ENCODE results near the gene REG1A.

The REG1A gene

DNA sequence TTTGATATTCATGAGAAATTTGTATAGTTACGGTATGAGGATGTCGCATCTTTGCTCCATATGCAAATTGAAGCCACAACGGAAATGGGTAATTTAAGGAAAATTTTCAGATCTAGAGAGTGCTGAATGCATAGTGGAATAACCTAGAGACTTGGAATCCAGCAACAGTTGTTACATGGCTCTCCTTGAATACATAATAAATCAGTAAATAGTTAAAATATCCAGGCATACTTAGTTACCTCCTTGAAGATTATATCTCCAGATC lies 5.4 kb downstream of the REG1A start:
- DNase-seq (ENCODE audit: low read depth, low spot score), result no peak

DNA sequence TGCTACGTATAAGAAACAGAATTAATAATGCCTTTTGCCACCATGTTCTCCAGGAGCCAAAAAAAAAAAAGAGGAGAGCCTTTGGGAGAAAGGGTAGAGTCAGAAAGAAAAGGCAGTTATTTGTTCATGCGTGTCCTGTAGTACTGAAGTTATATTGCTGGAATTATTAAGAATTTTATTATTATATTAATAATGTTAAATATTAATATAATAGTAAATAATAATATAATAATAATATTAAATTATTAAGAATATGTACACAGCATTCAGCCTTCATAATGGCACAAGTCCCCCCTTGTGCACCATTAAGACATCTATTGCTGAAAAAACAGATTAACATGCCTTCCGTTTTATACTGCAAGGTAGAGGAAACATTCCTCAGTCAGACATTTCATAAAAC lies 8.1 kb downstream of the REG1A start:
- DNase-seq (ENCODE audit: low read depth, low spot score), result no peak

DNA sequence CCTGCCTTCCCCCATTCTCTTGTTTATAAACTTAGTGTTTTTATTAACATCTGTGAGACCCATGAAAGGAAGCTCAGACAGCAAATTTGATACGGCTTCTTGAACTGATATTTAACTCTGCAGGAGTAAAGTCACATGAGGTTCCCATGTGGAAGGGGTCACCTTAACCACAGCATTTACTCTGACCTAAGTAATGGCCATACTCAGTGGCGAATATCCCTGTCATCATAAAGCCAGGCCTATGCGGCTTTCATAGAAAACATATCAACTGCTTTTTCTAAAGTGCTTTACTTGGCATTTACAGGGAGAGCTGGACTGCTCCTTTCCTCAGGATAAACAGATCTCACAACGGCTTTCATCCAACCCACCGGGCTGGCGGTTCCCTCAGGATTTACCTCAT lies 9.0 kb downstream of the REG1A start:
- DNase-seq (ENCODE audit: low read depth, low spot score), result no peak

DNA sequence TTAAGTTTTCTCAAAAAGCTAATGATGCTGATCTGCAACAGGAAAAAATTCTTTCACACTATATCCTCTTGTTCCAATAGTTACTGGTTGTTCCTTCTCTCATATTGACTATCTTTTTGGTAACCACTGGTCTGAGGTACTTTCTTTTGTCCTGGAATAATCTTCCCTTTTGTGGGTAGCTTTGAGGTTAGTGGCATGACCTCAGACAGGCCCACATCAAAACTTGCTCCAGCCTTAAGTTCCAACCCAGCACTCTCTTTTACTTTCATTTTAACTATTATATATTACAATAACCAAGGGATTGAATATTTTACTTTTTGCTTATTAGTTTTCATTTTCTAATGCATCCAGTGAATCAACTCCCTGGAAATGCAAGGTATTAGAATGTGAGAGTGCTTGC lies 9.5 kb downstream of the REG1A start:
- DNase-seq (ENCODE audit: low read depth, low spot score), result no peak

DNA sequence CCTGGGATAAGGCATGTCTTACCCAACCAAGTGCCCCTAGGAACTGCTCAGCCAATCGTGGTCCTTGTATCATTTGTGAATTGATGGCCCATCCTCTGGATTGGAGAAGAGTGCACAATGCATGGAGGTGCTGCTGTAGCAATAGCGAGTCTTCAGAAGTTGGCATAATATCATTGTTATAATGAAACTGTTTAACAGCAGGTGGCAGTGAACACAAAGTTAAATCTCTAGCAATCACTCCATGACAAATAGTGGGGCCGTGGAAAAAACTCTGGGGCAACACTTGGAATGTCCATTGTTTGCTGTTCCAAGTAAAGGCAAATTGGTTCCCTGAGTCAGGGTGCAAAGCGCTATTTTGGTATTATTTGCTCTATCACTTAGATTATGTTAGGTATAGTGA lies 11.4 kb downstream of the REG1A start:
- DNase-seq (ENCODE audit: low read depth, low spot score), result no peak

DNA sequence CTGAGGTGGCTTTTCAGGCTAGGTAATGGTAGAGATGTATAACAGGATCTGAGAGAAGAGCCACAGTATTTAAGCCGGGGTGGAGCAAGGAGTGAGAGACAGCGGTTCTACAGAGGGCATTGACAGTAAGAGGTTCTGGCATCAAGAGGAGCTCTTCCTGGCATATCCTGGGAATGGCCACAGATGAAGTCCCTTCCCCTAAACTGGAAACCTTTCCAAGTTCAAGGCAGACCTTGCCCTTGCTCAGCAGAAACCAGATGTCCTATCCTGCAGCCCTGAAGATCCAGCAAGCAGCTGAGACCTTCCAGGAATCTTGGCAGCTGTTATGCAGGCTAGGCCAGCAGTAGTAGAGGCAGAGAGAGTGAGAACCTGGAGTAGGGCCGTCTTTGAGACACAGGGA lies 18.1 kb downstream of the REG1A start:
- no peak for DNase-seq (ENCODE audit: low read depth, low spot score)

DNA sequence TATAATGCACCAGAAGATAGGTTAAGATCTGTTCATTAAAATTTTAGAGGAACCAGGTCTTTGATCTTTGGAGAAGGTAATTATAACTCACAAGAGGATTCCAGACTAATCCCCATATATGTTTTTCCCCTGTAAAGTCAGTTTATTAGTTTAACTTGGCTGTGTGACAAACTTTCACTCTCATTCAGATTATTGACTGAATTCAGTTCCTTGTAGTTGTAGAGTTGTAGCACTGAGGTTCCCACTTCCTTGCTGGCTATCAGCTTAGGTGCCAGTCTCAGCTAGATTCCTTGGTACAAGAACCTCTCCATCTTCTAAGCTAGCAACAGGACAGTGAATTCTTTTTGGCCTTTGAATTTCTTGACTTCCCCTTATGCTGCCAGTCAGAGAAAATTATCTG lies 19.1 kb downstream of the REG1A start:
- DNase-seq (ENCODE audit: low read depth, low spot score), result no peak

DNA sequence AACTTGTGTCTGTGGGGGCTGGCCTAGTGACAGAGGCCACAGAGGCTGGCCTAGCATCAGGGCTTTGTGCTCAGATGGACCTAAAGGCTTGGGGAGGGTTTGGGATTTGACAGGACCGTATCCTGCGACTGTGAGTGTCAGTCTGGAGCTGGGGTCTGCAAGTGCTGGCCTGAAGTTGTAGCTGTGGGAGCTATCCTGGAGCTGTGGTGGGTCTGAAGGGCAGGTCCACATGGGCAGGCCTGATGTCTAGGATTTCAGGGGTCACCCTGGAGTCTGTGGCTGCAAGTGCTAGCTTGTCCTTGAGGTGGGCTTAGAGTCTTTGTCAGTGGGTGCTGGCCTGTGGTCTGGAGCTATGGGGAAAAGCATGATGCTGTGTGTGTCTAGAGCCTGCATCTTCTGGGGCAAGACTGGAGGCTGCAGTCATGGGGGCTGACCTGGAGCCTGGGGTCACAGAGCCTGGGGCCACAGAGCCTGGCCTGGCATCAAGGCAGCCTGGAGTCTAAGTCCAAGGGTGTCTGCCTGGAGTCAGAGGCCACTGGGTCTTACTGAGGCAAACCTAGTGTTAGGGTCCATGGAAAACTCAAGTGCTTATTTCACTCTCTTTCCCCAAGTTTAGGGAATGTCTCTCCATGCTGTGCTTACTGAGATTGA lies 35.7 kb downstream of the REG1A start:
- DNase-seq (ENCODE audit: low read depth, low spot score), result no peak

DNA sequence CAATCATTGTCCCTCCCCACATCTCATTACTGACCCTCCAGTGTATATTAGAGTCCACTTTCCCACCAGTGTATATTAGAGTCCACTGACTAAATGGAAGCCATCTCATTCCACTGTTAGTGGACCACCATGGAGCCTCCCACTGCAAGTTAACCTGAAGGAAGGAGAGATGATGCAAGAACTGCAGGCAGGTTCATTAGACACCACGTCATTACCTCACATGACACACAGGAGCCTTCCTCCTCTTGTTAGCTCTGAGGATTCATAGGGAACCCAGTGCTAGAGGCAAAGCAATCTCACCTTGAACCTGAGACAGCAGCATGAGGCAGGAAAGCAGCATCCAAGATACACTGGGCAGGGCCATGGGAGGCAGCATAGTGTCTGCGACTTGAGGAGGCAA lies 38.7 kb downstream of the REG1A start:
- no peak for DNase-seq (ENCODE audit: low read depth, low spot score)

DNA sequence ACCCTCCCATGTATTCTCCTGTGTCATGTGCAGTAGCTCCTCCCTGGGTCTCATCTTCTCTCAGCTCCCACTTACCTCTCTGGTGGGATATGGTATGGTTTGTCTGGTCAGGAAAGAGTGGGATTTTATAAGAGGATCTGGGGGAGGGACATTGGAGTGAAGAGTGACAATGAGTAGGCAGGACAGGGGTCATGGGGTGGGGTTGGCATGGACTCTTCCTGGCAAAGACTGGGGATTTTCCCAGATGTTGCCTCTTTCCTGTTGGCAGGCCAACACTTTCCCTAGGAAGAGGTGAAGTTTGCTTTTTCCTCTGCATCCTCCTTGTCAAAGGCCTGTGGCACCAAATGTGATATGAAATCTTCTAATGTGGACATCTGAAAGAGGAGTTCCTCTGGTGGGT lies 39.4 kb downstream of the REG1A start, which contains the start of gene REG3A:
Gene REG3A (minus strand): TSS at position 101 of the 400 bp plus-strand sequence. CDS start 348 bp downstream, outside the sequence.
- DNase-seq (ENCODE audit: low read depth, low spot score), result no peak

DNA sequence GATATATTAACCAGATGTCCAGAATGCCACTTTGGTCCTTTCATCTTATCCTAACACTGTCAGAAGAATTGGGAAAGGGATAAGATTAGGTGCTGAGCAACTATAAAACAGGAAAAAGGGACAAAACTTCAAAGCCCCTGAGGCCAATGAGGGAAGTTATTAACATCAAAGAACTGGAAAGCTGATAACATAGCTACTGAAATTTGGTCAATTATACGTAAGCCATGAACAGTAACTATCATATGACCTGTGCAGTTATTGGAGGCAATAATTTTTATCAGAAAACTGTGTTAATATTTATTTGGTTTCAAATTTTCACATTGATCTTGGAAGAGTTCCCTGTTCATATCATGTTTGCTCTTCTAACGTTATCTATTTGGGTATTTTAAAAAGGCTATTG lies 41.8 kb downstream of the REG1A start:
- DNase-seq (ENCODE audit: low read depth, low spot score), result no peak

DNA sequence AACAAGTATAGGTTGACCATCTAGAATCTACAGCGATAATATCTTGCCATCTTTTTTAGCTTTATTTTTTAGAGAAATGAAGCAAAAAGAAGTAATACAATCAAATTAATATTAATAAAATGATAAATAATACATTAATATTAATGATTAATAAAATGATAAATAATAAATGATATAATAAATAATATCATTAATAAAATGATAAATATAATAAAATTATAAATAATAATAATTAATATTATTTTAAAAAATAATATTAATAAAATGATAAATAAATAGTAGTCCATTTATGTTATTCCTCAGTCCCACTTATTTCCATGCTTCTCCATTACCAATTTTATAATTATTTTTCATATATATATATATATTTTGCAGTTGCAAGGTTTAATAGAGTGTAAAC lies 42.5 kb downstream of the REG1A start:
- DNase-seq (ENCODE audit: low read depth, low spot score), result no peak

DNA sequence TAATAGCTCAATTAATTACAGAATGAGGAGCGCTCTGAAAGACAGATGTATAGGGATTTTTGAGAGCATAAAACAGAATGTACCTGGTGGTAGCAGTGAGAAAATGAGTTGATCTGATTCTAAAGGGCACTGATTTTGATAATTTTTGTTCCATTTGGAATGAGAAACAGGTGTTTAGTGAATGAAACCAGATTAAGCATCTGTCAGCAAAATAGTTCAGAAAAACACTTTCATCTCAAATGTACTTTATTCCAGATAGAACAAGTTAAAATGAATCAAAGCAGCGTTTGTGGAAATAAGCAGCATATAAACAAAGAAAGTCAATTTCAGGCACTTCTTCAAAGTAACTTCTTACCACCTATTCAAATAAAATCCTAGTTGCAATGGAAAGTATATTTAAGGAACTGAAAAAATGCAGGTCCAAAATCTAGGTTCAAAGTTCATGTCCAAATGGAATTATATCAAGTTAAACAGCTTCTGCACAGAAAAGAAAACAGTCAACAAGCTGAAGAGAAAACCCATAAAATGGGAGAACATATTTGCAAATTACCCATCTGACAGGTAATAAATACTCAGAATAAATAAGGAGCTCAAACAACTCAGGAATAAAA lies 51.2 kb downstream of the REG1A start:
- DNase-seq (ENCODE audit: low read depth, low spot score), result no peak

Data from ELF-1 (cell line).